OCI-LY1 (cell line): Measurements from ENCODE around the gene PRAMEF13.
"Not testable (repeated sequence)": the region's sequence is repeated elsewhere in the genome, so short reads cannot be mapped to it uniquely, and the experiment has no call there.

Source experiments
- EZH2 ChIP-seq: fragments of 200-600 bp; sonication (generic), shearing (Covaris generic); IDR thresholded peaks from 2 replicates; pipeline ENCODE4 v1.8.0; 2017; ENCODE audit warnings: borderline replicate concordance, mixed run types, mild to moderate bottlenecking, antibody characterized with exemption, low read length, moderate library complexity, mixed read lengths
- TF ChIP-seq, protein P1 (sequence below): fragments of 200-600 bp; sonication (generic), shearing (Covaris generic); IDR thresholded peaks from 2 replicates; pipeline ENCODE4 v1.5.1; 2017; ENCODE audit warnings: mild to moderate bottlenecking, antibody characterized with exemption, low read length, moderate library complexity, mixed read lengths

- TF ChIP-seq, protein P1, sequence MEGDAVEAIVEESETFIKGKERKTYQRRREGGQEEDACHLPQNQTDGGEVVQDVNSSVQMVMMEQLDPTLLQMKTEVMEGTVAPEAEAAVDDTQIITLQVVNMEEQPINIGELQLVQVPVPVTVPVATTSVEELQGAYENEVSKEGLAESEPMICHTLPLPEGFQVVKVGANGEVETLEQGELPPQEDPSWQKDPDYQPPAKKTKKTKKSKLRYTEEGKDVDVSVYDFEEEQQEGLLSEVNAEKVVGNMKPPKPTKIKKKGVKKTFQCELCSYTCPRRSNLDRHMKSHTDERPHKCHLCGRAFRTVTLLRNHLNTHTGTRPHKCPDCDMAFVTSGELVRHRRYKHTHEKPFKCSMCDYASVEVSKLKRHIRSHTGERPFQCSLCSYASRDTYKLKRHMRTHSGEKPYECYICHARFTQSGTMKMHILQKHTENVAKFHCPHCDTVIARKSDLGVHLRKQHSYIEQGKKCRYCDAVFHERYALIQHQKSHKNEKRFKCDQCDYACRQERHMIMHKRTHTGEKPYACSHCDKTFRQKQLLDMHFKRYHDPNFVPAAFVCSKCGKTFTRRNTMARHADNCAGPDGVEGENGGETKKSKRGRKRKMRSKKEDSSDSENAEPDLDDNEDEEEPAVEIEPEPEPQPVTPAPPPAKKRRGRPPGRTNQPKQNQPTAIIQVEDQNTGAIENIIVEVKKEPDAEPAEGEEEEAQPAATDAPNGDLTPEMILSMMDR = not testable (repeated sequence)
- not testable (repeated sequence) for TF ChIP-seq EZH2
These were observed 18.0 kb upstream of the PRAMEF13 start for GRCh38 chr1:13219203-13219602.
